Peyer's patch (tissue), 4 donors: ENCODE data around the gene OBSCN.

Experiments used
- POLR2A ChIP-seq, 2 donors: fragments of 450-650 bp; IDR thresholded peaks; one replicate each; pipeline ENCODE4 v1.5.1; 2017; ENCODE audit warnings: antibody characterized with exemption in 2 of 2, mild to moderate bottlenecking in 2 of 2, moderate library complexity in 2 of 2
- TF ChIP-seq, protein P1 (sequence below), 6 experiments: fragments of 450-650 bp in 4 of 6; fragments of 200-600 bp in 2 of 6; sonication (generic) in 1 of 6; IDR thresholded peaks; one replicate each; pipeline ENCODE4 v1.5.1; 2017 to 2019; ENCODE audit warnings: antibody characterized with exemption in 6 of 6, mild to moderate bottlenecking in 3 of 6, moderate library complexity in 1 of 6

DNA sequence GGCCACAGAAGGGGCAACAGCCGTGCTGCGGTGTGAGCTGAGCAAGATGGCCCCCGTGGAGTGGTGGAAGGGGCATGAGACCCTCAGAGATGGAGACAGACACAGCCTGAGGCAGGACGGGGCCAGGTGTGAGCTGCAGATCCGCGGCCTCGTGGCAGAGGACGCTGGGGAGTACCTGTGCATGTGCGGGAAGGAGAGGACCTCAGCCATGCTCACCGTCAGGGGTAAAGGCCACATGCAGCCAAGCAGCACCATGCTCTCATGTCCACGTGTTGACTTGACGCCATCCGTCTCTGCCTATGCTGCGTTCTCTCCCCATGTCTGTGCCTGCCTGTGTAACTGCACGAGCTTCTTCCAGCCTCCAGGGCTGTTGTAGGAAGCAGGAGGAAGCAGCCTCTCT, 85.5 kb downstream of the OBSCN start:
- TF ChIP-seq, protein P1, sequence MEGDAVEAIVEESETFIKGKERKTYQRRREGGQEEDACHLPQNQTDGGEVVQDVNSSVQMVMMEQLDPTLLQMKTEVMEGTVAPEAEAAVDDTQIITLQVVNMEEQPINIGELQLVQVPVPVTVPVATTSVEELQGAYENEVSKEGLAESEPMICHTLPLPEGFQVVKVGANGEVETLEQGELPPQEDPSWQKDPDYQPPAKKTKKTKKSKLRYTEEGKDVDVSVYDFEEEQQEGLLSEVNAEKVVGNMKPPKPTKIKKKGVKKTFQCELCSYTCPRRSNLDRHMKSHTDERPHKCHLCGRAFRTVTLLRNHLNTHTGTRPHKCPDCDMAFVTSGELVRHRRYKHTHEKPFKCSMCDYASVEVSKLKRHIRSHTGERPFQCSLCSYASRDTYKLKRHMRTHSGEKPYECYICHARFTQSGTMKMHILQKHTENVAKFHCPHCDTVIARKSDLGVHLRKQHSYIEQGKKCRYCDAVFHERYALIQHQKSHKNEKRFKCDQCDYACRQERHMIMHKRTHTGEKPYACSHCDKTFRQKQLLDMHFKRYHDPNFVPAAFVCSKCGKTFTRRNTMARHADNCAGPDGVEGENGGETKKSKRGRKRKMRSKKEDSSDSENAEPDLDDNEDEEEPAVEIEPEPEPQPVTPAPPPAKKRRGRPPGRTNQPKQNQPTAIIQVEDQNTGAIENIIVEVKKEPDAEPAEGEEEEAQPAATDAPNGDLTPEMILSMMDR (IDR thresholded peaks at IDR 0.05) = no peak
- TF ChIP-seq POLR2A (IDR thresholded peaks at IDR 0.05) = no peak
